ENCODE results near the gene CDK19. TPM values are rescaled to one million over a fixed set of nuclear protein-coding genes. Genes with fewer than 3 reads are reported as not detected.

Gene CDK19
- total and polyA plus RNA-seq, 2 of the 13 experiments (the other 11 are each of a cell fraction or from before 2014, with no cell fraction given): 13.4 to 27.0 TPM

- no peak for TF ChIP-seq ZNF280D (CRISPR knock-in tag; IDR thresholded peaks at IDR 0.05)
- no peak for TF ChIP-seq ZNF343 (CRISPR knock-in tag; IDR thresholded peaks at IDR 0.05)
- TF ChIP-seq NFE2L2 (IDR thresholded peaks at IDR 0.05; ENCODE audit: low read length): no peak
- TF ChIP-seq SOX13 (IDR thresholded peaks at IDR 0.05): no peak
- TF ChIP-seq SOX13 (CRISPR knock-in tag; conservative IDR thresholded peaks at IDR 0.05 in 1 of 2, IDR thresholded peaks at IDR 0.05 in 1 of 2): peak in 1 of 2 experiments; percentile 69; a peak in 1 of 4 replicates
- TF ChIP-seq GATAD2A (CRISPR knock-in tag; IDR thresholded peaks at IDR 0.05): peak; percentile 54
- no peak for TF ChIP-seq ZNF619 (CRISPR knock-in tag; IDR thresholded peaks at IDR 0.05)
- no peak for TF ChIP-seq ATF2 (CRISPR knock-in tag; IDR thresholded peaks at IDR 0.05)
- peak; percentile 46; the same call in 1 of the 2 replicates for TF ChIP-seq TFE3 (CRISPR knock-in tag; IDR thresholded peaks at IDR 0.05)
- TF ChIP-seq MED1 (CRISPR knock-in tag; IDR thresholded peaks at IDR 0.05): peak; percentile 99
- peak; percentile 81 for TF ChIP-seq MAX (IDR thresholded peaks at IDR 0.05)
- peak; percentile 33; the same call in 1 of the 2 replicates for TF ChIP-seq IRF2 (CRISPR knock-in tag; IDR thresholded peaks at IDR 0.05)
- no peak for TF ChIP-seq RFX1 (IDR thresholded peaks at IDR 0.05)
- no peak for TF ChIP-seq ZNF564 (CRISPR knock-in tag; IDR thresholded peaks at IDR 0.05)
- peak; percentile 94 for TF ChIP-seq ZBTB34 (CRISPR knock-in tag; IDR thresholded peaks at IDR 0.05)
- peak; percentile 71; the same call in 1 of the 2 replicates for TF ChIP-seq MYC (CRISPR knock-in tag; IDR thresholded peaks at IDR 0.05; ENCODE audit: borderline replicate concordance)
- no peak for TF ChIP-seq ZNF891 (CRISPR knock-in tag; IDR thresholded peaks at IDR 0.05)
- no peak for TF ChIP-seq MEIS1 (CRISPR knock-in tag; IDR thresholded peaks at IDR 0.05; ENCODE audit: borderline replicate concordance)
- no peak for TF ChIP-seq ZNF850 (CRISPR knock-in tag; conservative IDR thresholded peaks at IDR 0.05)
- no peak for TF ChIP-seq ZNF7 (CRISPR knock-in tag; IDR thresholded peaks at IDR 0.05)
- no peak for TF ChIP-seq SRY (CRISPR knock-in tag; IDR thresholded peaks at IDR 0.05)
- no peak for TF ChIP-seq ZNF781 (CRISPR knock-in tag; IDR thresholded peaks at IDR 0.05; ENCODE audit: borderline replicate concordance, not compliant biosample characterization)
- no peak for TF ChIP-seq ZNF841 (CRISPR knock-in tag; IDR thresholded peaks at IDR 0.05; ENCODE audit: borderline replicate concordance)
Measured at GRCh38 chr6:110566346-110567125, 248.7 kb downstream of the CDK19 start (continued).

Data from HepG2 (cell line).